ENCODE data around the gene TM4SF1. TPM values are rescaled to one million over a fixed set of nuclear protein-coding genes. Genes with fewer than 3 reads are reported as not detected.
"Not testable (repeated sequence)": the region's sequence is repeated elsewhere in the genome, so short reads cannot be mapped to it uniquely, and the experiment has no call there.

Gene TM4SF1
- polyA plus RNA-seq, 3 donors, result 73.9 to 379 (median 131) TPM

DNA sequence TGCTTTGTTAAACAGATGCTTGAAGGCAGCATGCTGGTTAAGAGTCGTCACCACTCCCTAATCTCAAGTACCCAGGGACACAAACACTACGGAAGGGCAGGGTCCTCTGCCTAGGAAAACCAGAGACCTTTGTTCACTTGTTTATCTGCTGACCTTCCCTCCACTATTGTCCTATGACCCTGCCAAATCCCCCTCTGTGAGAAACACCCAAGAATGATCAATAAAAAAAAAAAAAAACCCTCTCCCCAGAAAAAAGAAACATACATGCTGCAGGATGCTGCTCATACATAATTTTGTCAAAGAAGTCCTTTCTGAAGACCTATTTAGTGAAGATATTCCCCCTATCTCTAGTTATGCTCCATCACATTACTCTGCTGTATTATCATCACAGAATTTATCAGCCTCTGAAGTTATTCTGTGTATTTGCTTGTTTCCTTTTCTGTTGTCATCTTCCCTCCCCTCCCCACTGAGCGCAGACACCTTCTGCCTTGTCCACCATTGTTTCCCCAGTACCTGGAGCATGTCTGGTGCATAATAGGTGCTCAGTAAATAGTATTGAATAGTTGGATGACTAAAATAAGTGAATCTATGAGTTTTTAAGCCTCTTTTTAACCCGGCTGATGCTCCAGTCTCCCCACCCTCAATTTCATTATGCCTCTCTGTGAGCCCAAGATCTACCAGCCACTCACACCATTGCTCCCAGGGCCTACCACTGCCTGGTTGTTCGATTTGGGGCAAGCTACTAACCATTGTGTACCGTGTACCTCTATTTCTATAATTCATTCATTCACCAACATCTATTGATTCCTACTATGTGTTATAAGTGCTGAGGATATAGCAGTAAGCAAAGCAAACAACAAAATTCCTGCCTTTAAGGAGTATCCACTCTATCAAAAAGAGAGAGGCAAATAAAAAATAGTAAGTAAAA lies 4.0 kb upstream of the TM4SF1 start:
- WGBS, 3 donors, result 75 to 87% (median 79%) methylated on average over 6 of the region's 6 CpGs
- H3K27ac ChIP-seq (ENCODE audit: low read depth, low read length), result no peak overlapping the region

DNA sequence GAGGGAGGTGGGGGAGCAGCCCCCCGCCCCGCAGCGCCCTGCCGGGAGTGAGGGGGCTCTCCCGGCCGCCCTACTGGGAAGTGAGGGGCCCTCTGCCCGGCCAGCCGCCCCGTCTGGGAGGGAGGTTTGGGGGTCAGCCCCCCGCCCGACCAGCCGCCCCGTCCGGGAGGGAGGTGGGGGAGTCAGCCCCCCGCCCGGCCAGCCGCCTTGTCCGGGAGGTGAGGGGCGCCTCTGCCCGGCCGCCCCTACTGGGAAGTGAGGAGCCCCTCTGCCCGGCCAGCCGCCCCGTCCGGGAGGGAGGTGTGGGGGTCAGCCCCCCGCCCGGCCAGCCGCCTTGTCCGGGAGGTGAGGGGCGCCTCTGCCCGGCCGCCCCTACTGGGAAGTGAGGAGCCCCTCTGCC lies 2.8 kb upstream of the TM4SF1 start:
- H3K27ac ChIP-seq (ENCODE audit: low read depth, low read length), result not testable (repeated sequence)
- 96 to 97% methylated on average over 5 to 22 of the region's 32 CpGs; no CpG with 5 or more reads in 1 of the 3 donors for WGBS, 3 donors

DNA sequence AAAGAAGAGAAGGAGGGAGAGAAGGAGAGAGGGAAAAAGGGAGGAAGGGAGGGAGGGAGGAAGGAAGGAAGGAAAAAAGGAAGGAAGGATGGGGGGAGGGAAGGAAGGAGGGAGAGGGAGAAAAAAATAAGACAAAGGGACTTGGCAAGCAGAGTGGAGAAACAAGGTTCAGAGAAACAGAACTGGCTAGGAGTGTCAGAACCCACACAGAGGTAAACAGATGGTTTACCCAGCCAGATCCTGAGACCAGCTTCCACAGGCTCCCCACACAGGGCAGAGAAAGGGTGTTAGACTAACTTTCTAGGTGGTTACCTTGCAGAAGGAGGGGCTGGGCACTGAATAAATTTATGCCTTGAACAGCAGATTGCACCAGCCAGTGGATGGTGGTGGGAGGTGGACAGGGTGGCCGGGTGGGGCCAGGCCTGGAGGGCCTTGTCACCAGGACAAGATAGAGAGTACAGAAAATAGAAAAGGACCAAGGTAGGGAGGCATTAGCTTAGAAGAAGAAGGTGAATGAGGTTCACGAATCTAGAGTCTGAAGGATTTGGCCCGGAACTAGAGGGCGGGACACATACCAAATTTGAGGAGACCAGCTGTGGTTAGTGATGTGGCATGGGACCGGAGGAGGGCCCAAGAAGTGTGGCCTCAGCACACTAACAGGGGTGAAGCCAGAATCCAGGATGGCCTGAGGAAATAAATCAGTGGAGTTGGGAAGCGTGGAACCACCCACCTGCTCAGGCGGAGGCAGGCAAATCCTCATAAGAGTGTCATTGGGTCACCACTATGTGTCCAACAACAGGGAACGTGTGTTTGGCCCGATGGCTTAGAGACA lies 1.2 kb upstream of the TM4SF1 start:
- H3K27ac ChIP-seq (ENCODE audit: low read depth, low read length), result no peak overlapping the region
- 86 to 92% (median 88%) methylated on average over 9 of the region's 9 CpGs for WGBS, 3 donors

DNA sequence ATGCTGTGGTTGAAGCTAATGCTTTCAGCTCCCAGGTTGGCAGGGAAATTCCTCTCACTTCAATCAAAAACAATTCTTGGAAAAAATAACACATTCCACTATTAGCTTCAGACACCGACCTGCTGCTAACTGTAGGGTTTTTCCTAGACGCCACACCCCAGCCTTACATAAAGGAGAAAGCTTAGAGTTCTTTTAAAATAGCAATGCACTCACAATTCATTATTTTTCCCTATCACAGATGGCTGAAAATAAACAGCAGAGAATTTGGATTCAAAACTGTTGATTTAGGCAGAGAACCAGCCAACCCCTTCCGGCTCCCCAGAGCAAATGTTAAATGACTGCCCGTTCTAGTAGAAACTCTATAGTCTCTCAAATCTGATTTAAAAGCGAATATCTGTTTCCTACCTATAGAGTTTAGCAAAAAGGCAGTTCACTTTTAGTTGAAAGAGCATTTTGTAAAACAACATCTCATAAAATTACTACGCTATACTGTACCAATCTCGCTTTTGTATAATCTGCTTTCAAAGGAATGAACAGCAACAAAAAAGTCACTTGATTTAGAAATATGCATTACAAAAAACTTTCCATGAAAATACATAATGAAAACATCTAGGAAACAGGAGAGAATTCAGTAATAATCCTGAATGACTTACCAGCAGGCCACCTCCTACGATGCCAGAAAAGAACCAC lies 586 bp downstream of the TM4SF1 start:
- H3K27ac ChIP-seq (ENCODE audit: low read depth, low read length), result no peak overlapping the region
- 14 to 42% (median 36%) methylated on average over 8 of the region's 8 CpGs for WGBS, 3 donors

DNA sequence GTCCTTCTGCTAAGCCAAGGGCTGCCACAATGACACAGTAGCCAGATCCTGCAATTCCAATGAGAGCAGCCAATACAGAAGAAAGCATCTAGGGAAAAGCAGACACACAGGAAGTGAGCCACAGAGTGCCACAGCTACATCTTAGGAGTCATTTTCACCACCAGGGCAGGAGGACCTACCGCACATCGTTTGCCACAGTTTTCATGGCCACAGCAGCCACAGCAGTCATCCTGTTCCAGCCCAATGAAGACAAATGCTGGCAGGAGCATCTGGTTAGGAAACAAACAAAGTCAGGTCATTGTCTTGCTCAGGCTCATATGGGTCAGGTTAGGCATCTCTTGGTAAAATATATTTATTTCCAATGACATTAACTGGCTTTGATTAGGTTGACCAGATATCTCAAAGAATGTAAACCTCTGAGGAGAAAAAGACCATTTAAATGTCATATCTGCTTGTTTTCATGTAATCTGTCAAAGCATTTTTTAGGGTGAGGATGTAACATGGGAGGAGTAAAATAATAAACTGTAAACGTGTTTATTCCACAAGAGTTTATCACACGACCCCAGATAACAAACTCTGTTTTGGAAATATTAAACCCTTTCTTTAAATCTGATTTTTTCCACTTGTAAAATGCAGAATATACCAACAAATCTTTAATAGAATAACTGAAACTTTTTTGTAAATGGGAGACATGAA lies 1.8 kb downstream of the TM4SF1 start:
- no peak overlapping the region for H3K27ac ChIP-seq (ENCODE audit: low read depth, low read length)
- 41 to 60% (median 58%) methylated on average over 4 of the region's 4 CpGs for WGBS, 3 donors

DNA sequence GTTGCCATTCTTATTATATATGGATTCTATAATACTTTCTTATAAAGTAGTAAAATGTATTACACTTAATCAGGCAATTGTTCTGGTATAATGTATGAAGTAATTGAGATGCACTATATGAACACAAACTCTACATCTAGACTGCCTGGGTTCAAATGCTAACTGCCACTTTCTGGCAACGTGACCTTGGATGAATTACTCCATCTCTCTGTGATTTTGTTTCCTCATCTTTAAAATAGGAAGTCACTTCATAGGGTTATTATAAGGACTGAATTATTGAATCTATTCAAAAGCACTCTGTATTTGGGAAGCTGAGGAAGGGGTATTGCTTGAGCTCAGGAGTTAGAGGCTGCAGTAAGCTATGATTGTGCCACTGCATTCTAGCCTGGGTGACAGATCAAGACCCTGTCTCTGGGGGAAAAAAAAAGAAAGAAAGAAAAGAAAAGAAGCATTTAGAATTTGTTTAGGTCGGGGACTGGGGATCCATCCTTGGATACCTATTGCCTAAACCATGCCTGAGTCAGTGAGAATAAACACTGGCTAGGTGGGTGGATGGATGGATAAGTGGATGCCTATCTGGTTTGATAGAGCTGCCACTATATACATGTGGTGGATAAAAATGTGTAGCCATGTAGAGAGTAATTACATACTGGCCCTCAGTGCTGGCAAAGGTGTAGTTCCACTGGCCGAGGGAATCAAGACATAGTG lies 2.5 kb downstream of the TM4SF1 start:
- no peak overlapping the region for H3K27ac ChIP-seq (ENCODE audit: low read depth, low read length)
- 51 to 72% (median 65%) methylated on average over 3 of the region's 3 CpGs for WGBS, 3 donors

DNA sequence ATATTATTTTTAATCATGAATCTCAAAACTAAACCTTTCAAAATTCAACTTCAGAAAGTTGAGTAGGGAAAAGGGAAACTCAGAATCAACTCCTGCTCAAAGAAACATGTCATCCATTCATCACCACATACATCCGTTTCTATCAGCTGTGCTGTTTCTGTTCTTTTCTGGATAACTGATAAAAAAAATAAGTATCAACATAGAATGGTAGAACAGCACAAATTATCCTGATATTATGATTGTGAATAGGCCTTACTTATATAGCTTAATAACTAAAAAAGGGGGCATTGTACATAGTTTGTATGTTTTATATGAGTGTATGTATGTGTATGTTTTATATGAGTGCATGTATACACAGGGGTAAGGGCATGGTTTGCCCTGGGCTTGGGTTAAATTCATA lies 3.1 kb downstream of the TM4SF1 start:
- 34 to 51% (median 37%) methylated on average over 1 of the region's 1 CpG for WGBS, 3 donors
- H3K27ac ChIP-seq (ENCODE audit: low read depth, low read length), result no peak overlapping the region

DNA sequence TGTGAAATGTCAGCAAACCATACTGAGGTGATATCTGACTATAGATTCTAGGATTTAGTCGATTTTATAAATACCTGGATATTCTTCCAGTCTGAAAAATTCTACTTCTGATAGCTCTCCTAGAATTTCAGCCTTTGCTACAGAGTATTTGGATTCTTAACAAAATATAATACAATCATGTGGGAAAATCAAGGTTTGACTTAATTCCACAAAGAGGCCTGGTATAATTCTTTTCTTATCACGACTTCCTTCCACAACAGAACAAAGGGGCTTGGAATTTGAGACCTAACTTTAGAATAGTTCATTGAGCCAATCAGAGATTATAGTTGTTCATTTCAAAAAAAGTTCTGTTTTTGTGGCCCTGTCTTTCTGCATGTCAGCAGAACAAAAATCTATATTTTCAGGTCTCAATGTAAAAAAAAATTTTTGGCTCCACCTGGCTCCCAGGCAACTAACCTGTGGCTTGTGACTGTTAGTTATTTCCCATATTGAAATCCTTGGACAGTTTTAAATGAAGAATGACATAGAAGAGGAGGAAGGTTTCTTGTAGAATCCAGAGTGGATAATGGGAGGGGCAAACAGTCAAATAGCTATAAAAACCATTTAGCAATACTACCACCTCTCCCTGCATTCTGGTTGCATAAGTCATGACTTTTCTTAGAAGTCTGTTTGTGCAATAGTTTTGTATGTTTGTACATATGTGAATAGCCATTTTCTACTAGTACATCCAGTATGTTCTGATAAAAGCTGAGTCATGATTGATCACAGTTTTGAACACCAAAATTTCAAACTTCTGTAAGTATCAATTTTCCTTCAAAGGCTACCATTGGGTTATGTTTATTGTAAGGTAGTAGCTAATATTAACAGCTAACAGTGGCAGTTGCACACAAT lies 4.0 kb downstream of the TM4SF1 start:
- H3K27ac ChIP-seq (ENCODE audit: low read depth, low read length), result no peak overlapping the region
- 44 to 60% (median 48%) methylated on average over 2 of the region's 2 CpGs for WGBS, 3 donors

DNA sequence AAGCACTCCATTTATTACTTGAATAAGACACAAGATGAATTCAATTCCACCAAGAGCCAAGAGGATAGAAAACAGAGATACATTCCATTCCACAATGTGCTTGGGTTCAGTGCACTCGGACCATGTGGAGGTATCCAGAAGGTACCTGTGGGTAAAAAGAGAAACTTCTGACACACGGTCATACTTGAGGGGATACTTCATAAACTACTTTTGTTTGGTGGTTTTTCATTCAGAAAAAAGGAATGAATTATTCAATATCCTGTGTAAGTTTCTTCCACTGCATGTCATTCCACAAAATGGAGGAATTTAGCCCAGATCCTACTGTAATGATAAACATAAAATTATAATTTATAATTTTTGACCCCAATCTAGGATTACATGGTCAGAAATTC lies 5.7 kb downstream of the TM4SF1 start:
- 59 to 73% (median 71%) methylated on average over 2 of the region's 2 CpGs for WGBS, 3 donors
- H3K27ac ChIP-seq (ENCODE audit: low read depth, low read length), result no peak overlapping the region

DNA sequence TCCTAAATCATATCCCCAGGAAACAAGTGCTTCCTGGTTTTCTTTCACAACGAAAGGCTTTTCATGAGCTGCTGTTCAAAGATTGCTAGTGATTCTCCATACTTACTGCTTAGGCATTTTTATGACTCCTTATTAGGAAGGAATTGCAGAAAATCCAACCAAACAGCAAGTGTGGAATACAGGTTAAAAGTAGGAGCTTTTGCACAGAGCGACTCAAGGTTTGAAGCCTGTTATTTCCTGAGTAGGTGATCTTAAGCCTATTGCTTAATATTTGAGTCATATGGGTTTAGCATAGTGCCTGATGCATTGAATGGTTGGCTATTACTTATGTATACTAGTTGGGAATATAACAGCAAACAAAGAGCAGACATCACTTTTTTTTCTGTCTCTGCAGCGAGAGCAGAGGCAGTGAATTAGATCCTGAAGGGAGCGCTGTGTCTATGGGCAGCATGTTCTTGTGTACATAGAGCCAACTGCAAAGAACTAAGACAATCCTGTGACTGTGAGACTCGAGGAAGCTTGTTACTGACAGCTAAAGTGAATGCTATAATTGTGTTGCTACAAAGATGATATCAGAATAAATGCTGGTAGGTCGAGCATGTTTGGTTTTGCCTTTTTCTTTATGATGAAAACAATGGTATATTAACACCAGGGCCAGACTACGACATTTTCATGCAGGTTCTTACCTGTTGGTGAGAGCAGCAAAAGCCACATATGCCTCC lies 6.3 kb downstream of the TM4SF1 start:
- H3K27ac ChIP-seq (ENCODE audit: low read depth, low read length), result no peak overlapping the region
- WGBS, 3 donors, result 38 to 59% (median 46%) methylated on average over 7 of the region's 7 CpGs

DNA sequence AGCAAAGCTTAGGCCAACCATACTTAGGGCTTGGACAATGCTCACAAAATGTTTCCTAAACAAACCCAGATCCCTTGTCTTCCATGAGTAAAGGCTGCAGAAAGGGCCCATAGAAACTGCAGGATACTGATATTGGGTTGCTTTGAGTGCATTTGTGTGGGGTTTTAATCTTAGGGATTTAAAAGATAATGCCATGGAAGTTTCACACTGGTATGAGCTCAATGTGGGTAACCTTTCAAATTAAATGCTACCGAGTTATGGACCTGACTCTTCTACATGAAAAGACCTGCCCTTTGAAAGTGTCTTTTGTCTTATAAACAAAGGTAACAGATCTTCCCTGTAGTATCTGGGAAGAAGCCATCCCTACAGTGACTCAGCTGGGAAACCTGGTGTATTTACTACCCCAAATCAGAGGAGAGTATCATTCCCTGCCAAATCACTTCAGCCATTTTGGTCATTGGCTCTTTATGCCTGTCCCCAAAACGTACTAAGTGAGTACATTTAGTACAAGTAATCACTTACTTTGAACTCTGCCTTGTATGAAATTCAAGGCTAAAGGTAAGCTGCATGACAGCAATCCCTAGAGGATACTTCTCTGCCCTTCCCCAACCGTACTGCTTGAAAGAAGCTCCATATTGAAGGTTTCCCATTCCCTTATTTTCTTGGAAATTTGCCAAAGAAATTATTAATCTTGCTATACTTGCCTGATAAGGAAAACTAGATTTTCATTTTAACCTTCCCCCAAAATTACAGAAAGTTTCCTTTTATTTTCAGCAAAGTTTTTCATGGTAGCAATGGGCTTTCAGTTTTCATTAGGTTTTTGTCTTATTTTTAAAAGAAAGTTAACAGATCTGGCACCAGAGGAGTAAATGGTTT lies 7.2 kb downstream of the TM4SF1 start:
- no peak overlapping the region for H3K27ac ChIP-seq (ENCODE audit: low read depth, low read length)
- 45 to 56% (median 45%) methylated on average over 3 of the region's 3 CpGs for WGBS, 3 donors

DNA sequence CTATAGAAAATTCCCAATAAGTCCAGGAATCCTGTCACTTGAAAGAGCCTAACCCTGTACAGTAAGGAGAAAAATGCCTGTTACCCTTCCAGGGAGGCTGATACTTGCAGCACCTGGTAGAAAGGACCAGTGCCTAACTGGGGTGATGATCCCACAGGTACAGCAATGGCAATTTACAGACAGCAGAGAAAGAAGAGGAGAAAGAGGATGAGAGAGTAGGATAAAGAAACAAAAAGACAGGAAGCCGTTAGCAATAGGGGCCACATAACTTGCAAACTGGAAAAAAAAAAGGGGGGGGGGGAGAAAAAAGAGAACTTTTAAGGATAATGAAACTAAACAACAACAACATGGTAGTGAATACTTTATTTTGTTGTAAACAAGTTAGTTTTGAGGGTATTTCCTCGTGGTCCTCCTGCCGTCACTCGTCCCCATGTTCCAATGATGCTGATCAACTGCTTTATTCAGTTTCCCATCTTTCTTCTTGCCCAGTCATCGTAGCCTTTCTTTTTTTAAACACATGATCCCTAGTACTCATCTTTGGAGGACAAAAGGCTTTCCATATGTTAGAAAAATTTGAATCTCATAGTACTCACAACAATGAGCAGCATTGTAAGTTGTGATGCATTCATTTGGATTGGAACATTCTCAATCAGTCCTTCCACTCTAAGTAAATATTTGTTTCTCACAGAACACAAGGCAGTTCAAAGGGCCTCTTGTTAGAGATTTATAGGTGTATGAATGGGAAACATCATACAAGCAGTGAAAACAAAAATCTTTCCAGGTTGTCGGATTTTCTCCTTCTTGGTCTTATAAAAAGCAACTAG lies 8.6 kb downstream of the TM4SF1 start:
- no peak overlapping the region for H3K27ac ChIP-seq (ENCODE audit: low read depth, low read length)
- WGBS, 3 donors, result 67 to 81% (median 79%) methylated on average over 6 of the region's 6 CpGs

DNA sequence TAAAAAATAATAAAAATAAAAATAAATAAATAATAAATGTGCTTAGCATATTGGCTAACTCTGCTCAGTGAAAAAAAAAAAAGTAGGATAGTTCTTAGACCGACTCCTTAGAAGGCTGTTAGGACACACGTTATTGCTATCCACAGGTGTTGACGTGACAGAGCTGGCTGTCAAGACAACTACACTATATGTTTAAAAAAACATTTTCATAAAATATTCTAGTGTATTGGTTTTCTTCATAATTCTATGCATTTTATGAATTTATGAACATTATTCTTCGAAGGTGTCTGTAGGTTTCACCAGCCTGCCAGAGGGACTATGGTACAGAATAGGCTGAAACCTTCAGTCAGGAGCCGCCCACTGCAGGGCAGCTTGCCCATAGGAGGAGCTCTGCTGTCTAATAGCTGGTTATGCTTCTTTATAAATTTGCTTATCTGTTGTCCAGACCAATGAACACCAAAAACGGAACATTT lies 9.2 kb downstream of the TM4SF1 start:
- WGBS, 3 donors, result 82 to 89% (median 87%) methylated on average over 6 of the region's 6 CpGs
- H3K27ac ChIP-seq (ENCODE audit: low read depth, low read length), result no peak overlapping the region

All from adipose tissue (tissue), 3 donors.